H1 (cell line): ENCODE data around the gene TXNL4A. TPM values are rescaled to one million over a fixed set of nuclear protein-coding genes. Genes with fewer than 3 reads are reported as not detected.

Experiments used
- CBX8 ChIP-seq: fragments of 300-800, 300-1000 bp; sonication (generic); IDR thresholded peaks from 2 replicates; pipeline ENCODE4 v1.7.1; 2016; ENCODE audit warnings: low read depth, low read length, borderline replicate concordance
- CHD7 ChIP-seq: fragments of 300-600 bp; sonication (generic); IDR thresholded peaks from 2 replicates; pipeline ENCODE4 v1.7.1; 2012; ENCODE audit warnings: low read length, moderate library complexity, mild to moderate bottlenecking, inconsistent platforms; ENCODE audit not compliant: insufficient replicate concordance
- GTF2F1 ChIP-seq: IDR thresholded peaks from 2 replicates; pipeline ENCODE4 v1.6.1; 2012; ENCODE audit warnings: low read depth, low read length, improper control_type of control experiment, borderline replicate concordance
- KDM5A ChIP-seq: fragments of 200-600 bp; IDR thresholded peaks from 2 replicates; pipeline ENCODE4 v1.7.1; 2012; ENCODE audit warnings: mild to moderate bottlenecking, low read length, inconsistent platforms, mixed read lengths
- RXRA ChIP-seq: IDR thresholded peaks from 2 replicates; pipeline ENCODE4 v1.6.1; 2011; ENCODE audit warnings: low read depth, mild to moderate bottlenecking, low read length, moderate library complexity; ENCODE audit not compliant: insufficient read depth
- SAP30 ChIP-seq: fragments of 300-600 bp; sonication (generic); IDR thresholded peaks from 2 replicates; pipeline ENCODE4 v1.7.1; 2012; ENCODE audit warnings: low read length, moderate library complexity, mild to moderate bottlenecking, inconsistent platforms; ENCODE audit not compliant: insufficient read depth, insufficient replicate concordance
- TCF12 ChIP-seq: IDR thresholded peaks from 2 replicates; pipeline ENCODE4 v1.6.1; 2011; ENCODE audit warnings: low read depth, mild to moderate bottlenecking, low read length
- polyA plus RNA-seq, 7 experiments: library from polyadenylated mRNA; depleted of rRNA in 3 of 7; stranded (reverse) in 5 of 7; unstranded in 2 of 7; fragments of >200 nt in 5 of 7; fragments of 200-250 nt in 2 of 7; gene quantifications; 1 replicate in 5 of 7; 2 replicates in 1 of 7; 4 replicates in 1 of 7; pipeline versions ENCODE4 v1.2.1 to v1.2.3, GENCODE V29; 2011 to 2013; ENCODE audit warnings: missing spikeins in 2 of 7, mixed read lengths in 2 of 7
- total RNA-seq: library from RNA; stranded (reverse); fragmentation: NEBNext Ultra II Directional; extraction: Animal tissue kit (Norgen Biotek cat#: 25700); gene quantifications from 2 replicates; pipeline ENCODE4 v1.2.1, GENCODE V29; 2021
- TF ChIP-seq, protein P1 (sequence below): IDR thresholded peaks from 2 replicates; pipeline ENCODE4 v1.6.1; 2011; ENCODE audit warnings: low read length, improper control_type of control experiment

TXNL4A gene
- total and polyA plus RNA-seq, 2 of the 8 experiments (the other 6 are each of a cell fraction or from before 2014, with no cell fraction given) = 169 to 181 TPM

DNA sequence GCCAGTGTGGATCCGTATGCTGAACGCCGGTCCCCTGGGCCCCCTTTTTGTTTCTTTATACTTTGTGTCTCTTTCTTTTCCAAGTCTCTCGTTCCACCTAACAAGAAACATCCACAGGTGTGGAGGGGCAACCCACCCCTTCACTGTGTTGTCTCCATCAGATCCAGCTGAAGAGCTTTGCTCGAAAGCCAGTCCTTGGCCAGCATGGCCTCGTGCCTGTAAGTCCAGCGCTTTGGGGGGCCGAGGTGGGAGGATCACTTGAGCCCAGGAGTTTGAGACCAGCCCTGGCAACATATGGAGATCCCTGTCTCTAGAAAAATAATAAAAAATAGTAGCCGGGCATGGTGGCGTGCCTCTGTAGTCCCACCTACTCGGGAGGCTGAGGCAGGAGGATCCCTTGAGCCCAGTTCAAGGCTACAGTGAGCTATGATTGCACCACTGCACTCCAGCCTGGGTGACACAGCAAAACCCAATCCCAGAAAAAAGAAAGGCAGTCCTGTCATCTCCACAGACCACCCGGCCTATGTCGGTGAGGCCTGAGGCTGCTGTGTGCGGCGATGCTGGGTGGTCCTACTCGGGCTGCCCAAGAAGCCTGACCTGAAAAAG lies 27.3 kb downstream of the TXNL4A start (continued):
- no peak for TF ChIP-seq CHD7
- no peak for TF ChIP-seq GTF2F1
- no peak for TF ChIP-seq TCF12
- TF ChIP-seq CBX8 = no peak
- TF ChIP-seq RXRA = no peak
- TF ChIP-seq, protein P1, sequence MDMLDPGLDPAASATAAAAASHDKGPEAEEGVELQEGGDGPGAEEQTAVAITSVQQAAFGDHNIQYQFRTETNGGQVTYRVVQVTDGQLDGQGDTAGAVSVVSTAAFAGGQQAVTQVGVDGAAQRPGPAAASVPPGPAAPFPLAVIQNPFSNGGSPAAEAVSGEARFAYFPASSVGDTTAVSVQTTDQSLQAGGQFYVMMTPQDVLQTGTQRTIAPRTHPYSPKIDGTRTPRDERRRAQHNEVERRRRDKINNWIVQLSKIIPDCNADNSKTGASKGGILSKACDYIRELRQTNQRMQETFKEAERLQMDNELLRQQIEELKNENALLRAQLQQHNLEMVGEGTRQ = no peak
- TF ChIP-seq KDM5A = no peak
- TF ChIP-seq SAP30 = no peak
